ENCODE measurements around the gene FOXK1. TPM values are rescaled to one million over a fixed set of nuclear protein-coding genes. Genes with fewer than 3 reads are reported as not detected.
A peak's percentile ranks its signal among the peaks of the same experiment; 100 is the strongest.

FOXK1 gene
- total and polyA plus RNA-seq, 2 of the 13 experiments (the other 11 are each of a cell fraction or from before 2014, with no cell fraction given): 4.6 to 8.8 TPM

DNA sequence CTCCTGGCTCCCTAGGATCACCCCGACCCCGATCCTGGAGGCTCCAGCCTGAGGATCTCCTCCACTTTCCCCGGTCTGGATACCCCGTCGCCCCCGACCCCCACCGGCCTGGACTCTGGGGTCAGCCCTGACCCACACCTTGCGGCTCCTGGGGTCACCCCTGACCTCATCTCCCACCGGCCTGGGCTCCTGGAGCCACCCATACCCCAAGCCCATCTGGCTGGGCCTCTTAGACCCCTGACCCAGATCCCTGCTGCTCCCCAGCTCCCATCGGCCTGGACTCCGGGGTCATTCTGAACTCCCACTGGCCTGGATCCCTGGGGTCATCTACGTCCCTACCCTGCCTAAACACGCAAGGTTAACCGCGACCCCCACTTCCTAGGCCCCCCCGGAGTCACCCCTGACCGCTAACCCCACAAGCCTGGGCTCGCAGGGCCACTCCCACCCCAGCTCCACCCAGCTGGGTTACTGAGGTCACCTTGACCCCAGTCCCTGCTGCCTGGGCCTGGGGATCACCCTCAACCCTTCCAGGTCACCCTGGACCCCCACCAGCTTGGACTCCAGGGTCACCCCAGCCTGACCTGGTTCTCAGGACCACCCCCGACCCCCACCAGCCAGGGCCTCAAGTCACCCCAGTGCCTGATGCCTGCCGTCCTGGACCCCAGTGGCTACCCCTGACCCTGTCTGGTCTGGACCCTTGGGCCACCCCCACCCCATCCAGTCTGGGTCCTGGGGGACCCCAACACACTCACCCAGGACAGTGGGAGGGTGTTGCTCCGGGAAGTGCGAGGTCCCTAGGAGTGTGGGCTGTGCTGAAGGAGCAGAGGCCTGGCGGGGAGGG, 1.2 kb downstream of the FOXK1 start (continued):
- TF ChIP-seq, protein P1, sequence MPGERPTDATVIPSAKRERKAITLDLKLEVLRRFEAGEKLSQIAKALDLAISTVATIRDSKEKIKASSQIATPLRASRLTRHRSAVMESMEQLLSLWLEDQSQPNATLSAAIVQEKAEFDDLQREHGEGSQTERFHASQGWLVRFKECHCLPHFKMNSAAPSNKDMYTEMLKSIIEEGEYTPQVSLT (CRISPR knock-in tag; IDR thresholded peaks at IDR 0.05; ENCODE audit: borderline replicate concordance, low read depth): no peak
- TF ChIP-seq, protein P2, sequence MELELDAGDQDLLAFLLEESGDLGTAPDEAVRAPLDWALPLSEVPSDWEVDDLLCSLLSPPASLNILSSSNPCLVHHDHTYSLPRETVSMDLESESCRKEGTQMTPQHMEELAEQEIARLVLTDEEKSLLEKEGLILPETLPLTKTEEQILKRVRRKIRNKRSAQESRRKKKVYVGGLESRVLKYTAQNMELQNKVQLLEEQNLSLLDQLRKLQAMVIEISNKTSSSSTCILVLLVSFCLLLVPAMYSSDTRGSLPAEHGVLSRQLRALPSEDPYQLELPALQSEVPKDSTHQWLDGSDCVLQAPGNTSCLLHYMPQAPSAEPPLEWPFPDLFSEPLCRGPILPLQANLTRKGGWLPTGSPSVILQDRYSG (CRISPR knock-in tag; IDR thresholded peaks at IDR 0.05): no peak
- TF ChIP-seq, protein P3, sequence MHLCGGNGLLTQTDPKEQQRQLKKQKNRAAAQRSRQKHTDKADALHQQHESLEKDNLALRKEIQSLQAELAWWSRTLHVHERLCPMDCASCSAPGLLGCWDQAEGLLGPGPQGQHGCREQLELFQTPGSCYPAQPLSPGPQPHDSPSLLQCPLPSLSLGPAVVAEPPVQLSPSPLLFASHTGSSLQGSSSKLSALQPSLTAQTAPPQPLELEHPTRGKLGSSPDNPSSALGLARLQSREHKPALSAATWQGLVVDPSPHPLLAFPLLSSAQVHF (CRISPR knock-in tag; IDR thresholded peaks at IDR 0.05): no peak
- TF ChIP-seq KDM6A (CRISPR knock-in tag; IDR thresholded peaks at IDR 0.05; ENCODE audit: low read depth): no peak
- TF ChIP-seq ZNF501 (CRISPR knock-in tag; IDR thresholded peaks at IDR 0.05): peak; percentile 73; the same call in 1 of the 2 replicates
- TF ChIP-seq ISX (CRISPR knock-in tag; conservative IDR thresholded peaks at IDR 0.05): no peak
- no peak for TF ChIP-seq ZNF816 (CRISPR knock-in tag; IDR thresholded peaks at IDR 0.05; ENCODE audit: borderline replicate concordance)
- TF ChIP-seq ZNF878 (CRISPR knock-in tag; IDR thresholded peaks at IDR 0.05): no peak
- TF ChIP-seq JUND (CRISPR knock-in tag; IDR thresholded peaks at IDR 0.05): 0 out of 2 replicates have a peak, but pooled peaks have one; percentile 20
- no peak for TF ChIP-seq AKAP8 (CRISPR knock-in tag; IDR thresholded peaks at IDR 0.05)
- no peak for TF ChIP-seq HNRNPK (IDR thresholded peaks at IDR 0.05; ENCODE audit: low read depth, low read length, poor library complexity, severe bottlenecking)
- TF ChIP-seq BORCS8-MEF2B (CRISPR knock-in tag; IDR thresholded peaks at IDR 0.05): no peak
- TF ChIP-seq ZNF781 (CRISPR knock-in tag; IDR thresholded peaks at IDR 0.05; ENCODE audit: borderline replicate concordance, not compliant biosample characterization): peak; percentile 47
- TF ChIP-seq, protein P4, sequence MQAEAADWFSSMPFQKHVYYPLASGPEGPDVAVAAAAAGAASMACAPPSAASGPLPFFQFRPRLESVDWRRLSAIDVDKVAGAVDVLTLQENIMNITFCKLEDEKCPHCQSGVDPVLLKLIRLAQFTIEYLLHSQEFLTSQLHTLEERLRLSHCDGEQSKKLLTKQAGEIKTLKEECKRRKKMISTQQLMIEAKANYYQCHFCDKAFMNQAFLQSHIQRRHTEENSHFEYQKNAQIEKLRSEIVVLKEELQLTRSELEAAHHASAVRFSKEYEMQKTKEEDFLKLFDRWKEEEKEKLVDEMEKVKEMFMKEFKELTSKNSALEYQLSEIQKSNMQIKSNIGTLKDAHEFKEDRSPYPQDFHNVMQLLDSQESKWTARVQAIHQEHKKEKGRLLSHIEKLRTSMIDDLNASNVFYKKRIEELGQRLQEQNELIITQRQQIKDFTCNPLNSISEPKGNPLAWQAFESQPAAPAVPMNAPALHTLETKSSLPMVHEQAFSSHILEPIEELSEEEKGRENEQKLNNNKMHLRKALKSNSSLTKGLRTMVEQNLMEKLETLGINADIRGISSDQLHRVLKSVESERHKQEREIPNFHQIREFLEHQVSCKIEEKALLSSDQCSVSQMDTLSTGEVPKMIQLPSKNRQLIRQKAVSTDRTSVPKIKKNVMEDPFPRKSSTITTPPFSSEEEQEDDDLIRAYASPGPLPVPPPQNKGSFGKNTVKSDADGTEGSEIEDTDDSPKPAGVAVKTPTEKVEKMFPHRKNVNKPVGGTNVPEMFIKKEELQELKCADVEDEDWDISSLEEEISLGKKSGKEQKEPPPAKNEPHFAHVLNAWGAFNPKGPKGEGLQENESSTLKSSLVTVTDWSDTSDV (CRISPR knock-in tag; IDR thresholded peaks at IDR 0.05): no peak
- TF ChIP-seq, protein P5, sequence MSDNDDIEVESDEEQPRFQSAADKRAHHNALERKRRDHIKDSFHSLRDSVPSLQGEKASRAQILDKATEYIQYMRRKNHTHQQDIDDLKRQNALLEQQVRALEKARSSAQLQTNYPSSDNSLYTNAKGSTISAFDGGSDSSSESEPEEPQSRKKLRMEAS (IDR thresholded peaks at IDR 0.05): no peak; the same call in 1 of the 2 replicates
- TF ChIP-seq ZNF333 (CRISPR knock-in tag; IDR thresholded peaks at IDR 0.05; ENCODE audit: borderline replicate concordance): no peak
- TF ChIP-seq ZNF382 (CRISPR knock-in tag; IDR thresholded peaks at IDR 0.05; ENCODE audit: borderline replicate concordance): no peak
- TF ChIP-seq RBM39 (IDR thresholded peaks at IDR 0.05; ENCODE audit: low read depth, low read length, poor library complexity, severe bottlenecking): no peak
- no peak for TF ChIP-seq NFYB (CRISPR knock-in tag; IDR thresholded peaks at IDR 0.05)
- no peak for TF ChIP-seq ZNF782 (CRISPR knock-in tag; IDR thresholded peaks at IDR 0.05; ENCODE audit: borderline replicate concordance)
- no peak for TF ChIP-seq EZH2 (conservative IDR thresholded peaks at IDR 0.05; ENCODE audit: low read depth, low read length)

Measured in HepG2 (cell line).